H9 (cell line): ENCODE data around the gene KRT1. TPM values are rescaled to one million over a fixed set of nuclear protein-coding genes. Genes with fewer than 3 reads are reported as not detected.

ENCODE experiments used
- DNase-seq: peaks from one replicate; pipeline ENCODE4 v3.0.0-alpha.2; 2017
- H2AFZ ChIP-seq: one replicate; pipeline ENCODE4 v1.6.1; 2013; ENCODE audit warnings: mild to moderate bottlenecking, low read length, control low read depth, moderate library complexity
- H2AK5ac ChIP-seq: 2 replicates; pipeline ENCODE4 v1.6.1; 2013; ENCODE audit warnings: low read length, control low read depth, mixed read lengths; ENCODE audit not compliant: insufficient read length
- H2BK120ac ChIP-seq: one replicate; pipeline ENCODE4 v1.6.1; 2013; ENCODE audit warnings: low read depth, mild to moderate bottlenecking, low read length, control low read depth, inconsistent platforms; ENCODE audit not compliant: poor library complexity, severe bottlenecking
- H2BK12ac ChIP-seq: 2 replicates; pipeline ENCODE4 v1.6.1; 2013; ENCODE audit warnings: low read length, control low read depth, mixed read lengths, low read depth; ENCODE audit not compliant: insufficient read length
- H2BK15ac ChIP-seq: 2 replicates; pipeline ENCODE4 v1.6.1; 2013; ENCODE audit warnings: low read depth, low read length, control low read depth
- H2BK20ac ChIP-seq: one replicate; pipeline ENCODE4 v1.6.1; 2013; ENCODE audit warnings: low read depth, mild to moderate bottlenecking, low read length, control low read depth, inconsistent platforms; ENCODE audit not compliant: poor library complexity, severe bottlenecking
- H2BK5ac ChIP-seq: 2 replicates; pipeline ENCODE4 v1.6.1; 2013; ENCODE audit warnings: low read length, control low read depth, mixed read lengths; ENCODE audit not compliant: insufficient read length
- H3K14ac ChIP-seq: 2 replicates; pipeline ENCODE4 v1.6.1; 2013; ENCODE audit warnings: low read length, control low read depth; ENCODE audit not compliant: insufficient read depth
- H3K18ac ChIP-seq: 2 replicates; pipeline ENCODE4 v1.6.1; 2013; ENCODE audit warnings: low read depth, mild to moderate bottlenecking, mixed read lengths, low read length, control low read depth; ENCODE audit not compliant: insufficient read length
- H3K23ac ChIP-seq: 2 replicates; pipeline ENCODE4 v1.6.1; 2013; ENCODE audit warnings: low read length, control low read depth, mixed read lengths, low read depth; ENCODE audit not compliant: insufficient read length
- H3K23me2 ChIP-seq: 2 replicates; pipeline ENCODE4 v1.6.1; 2013; ENCODE audit warnings: low read depth, mild to moderate bottlenecking, mixed read lengths, low read length, control low read depth; ENCODE audit not compliant: insufficient read length, poor library complexity, severe bottlenecking
- H3K27ac ChIP-seq: 2 replicates; pipeline ENCODE4 v1.5.1; 2013; ENCODE audit warnings: low read length, control low read depth, mixed read lengths, low read depth; ENCODE audit not compliant: insufficient read length
- H3K27me3 ChIP-seq: 2 replicates; pipeline ENCODE4 v1.6.1; 2013; ENCODE audit warnings: low read length, control low read depth, inconsistent platforms; ENCODE audit not compliant: insufficient read depth
- H3K4ac ChIP-seq: 2 replicates; pipeline ENCODE4 v1.6.1; 2013; ENCODE audit warnings: low read depth, mild to moderate bottlenecking, control low read depth, inconsistent platforms, low read length, moderate library complexity
- H3K4me1 ChIP-seq: 2 replicates; pipeline ENCODE4 v1.6.1; 2013; ENCODE audit warnings: low read length, control low read depth, inconsistent platforms; ENCODE audit not compliant: insufficient read depth
- H3K4me2 ChIP-seq: 2 replicates; pipeline ENCODE4 v1.6.1; 2013; ENCODE audit warnings: low read length, control low read depth, mixed read lengths; ENCODE audit not compliant: insufficient read length, insufficient read depth
- H3K56ac ChIP-seq: 2 replicates; pipeline ENCODE4 v1.6.1; 2013; ENCODE audit warnings: low read depth, mild to moderate bottlenecking, mixed read lengths, low read length, control low read depth; ENCODE audit not compliant: insufficient read length
- H3K79me1 ChIP-seq: 2 replicates; pipeline ENCODE4 v1.6.1; 2013; ENCODE audit warnings: low read depth, mild to moderate bottlenecking, moderate library complexity, low read length, control low read depth, inconsistent platforms; ENCODE audit not compliant: insufficient read depth, poor library complexity, severe bottlenecking
- H3K79me2 ChIP-seq: 2 replicates; pipeline ENCODE4 v1.6.1; 2013; ENCODE audit warnings: low read length, control low read depth, inconsistent platforms; ENCODE audit not compliant: insufficient read depth
- H3K9ac ChIP-seq: 2 replicates; pipeline ENCODE4 v1.6.1; 2013; ENCODE audit warnings: low read length, control low read depth, mixed read lengths; ENCODE audit not compliant: insufficient read length; ENCODE audit errors: extremely low read depth
- H3K9me3 ChIP-seq: one replicate; pipeline ENCODE4 v1.6.1; 2013; ENCODE audit warnings: low read depth, low read length, inconsistent platforms; ENCODE audit not compliant: control insufficient read depth
- H3T11ph ChIP-seq: one replicate; pipeline ENCODE4 v1.6.1; 2013; ENCODE audit warnings: mild to moderate bottlenecking, low read length, control low read depth, inconsistent platforms
- H4K20me1 ChIP-seq: one replicate; pipeline ENCODE4 v1.6.1; 2013; ENCODE audit not compliant: control insufficient read depth, insufficient read length, insufficient read depth
- H4K5ac ChIP-seq: 2 replicates; pipeline ENCODE4 v1.6.1; 2013; ENCODE audit warnings: low read depth, mild to moderate bottlenecking, mixed read lengths, low read length, control low read depth; ENCODE audit not compliant: insufficient read length
- H4K8ac ChIP-seq: replicated peaks from 2 replicates; pipeline ENCODE4 v1.6.1; 2013; ENCODE audit warnings: low read length, control low read depth, mixed read lengths, low read depth; ENCODE audit not compliant: insufficient read length
- H4K91ac ChIP-seq: 2 replicates; pipeline ENCODE4 v1.6.1; 2013; ENCODE audit warnings: low read depth, mild to moderate bottlenecking, moderate library complexity, mixed read lengths, low read length, control low read depth; ENCODE audit not compliant: insufficient read length
- H3K27ac Mint-ChIP-seq, 3 experiments: 2 replicates in 2 of 3; 3 replicates in 1 of 3; pipeline ENCODE4 v1.8.0; 2020 to 2021; ENCODE audit warnings: mixed read lengths in 3 of 3, mild to moderate bottlenecking in 1 of 3, moderate library complexity in 1 of 3
- H3K27me3 Mint-ChIP-seq: 2 replicates; pipeline ENCODE4 v1.8.0; 2021; ENCODE audit warnings: low read depth, mild to moderate bottlenecking, moderate library complexity, mixed read lengths
- H3K36me3 Mint-ChIP-seq, 3 experiments: 2 replicates in 2 of 3; 3 replicates in 1 of 3; pipeline ENCODE4 v1.8.0; 2020 to 2021; ENCODE audit warnings: low read depth in 3 of 3, mixed read lengths in 3 of 3; ENCODE audit not compliant: insufficient read depth in 1 of 3
- H3K4me1 Mint-ChIP-seq, 2 experiments: 2 replicates each; pipeline ENCODE4 v1.8.0; 2020; ENCODE audit warnings: mixed read lengths in 2 of 2
- H3K4me3 Mint-ChIP-seq, 2 experiments: 2 replicates in 1 of 2; 3 replicates in 1 of 2; pipeline ENCODE4 v1.8.0; 2020 to 2021; ENCODE audit warnings: mild to moderate bottlenecking in 2 of 2, mixed read lengths in 2 of 2, moderate library complexity in 1 of 2
- H3K9me3 Mint-ChIP-seq, 2 experiments: 2 replicates in 1 of 2; 3 replicates in 1 of 2; pipeline ENCODE4 v1.8.0; 2020; ENCODE audit warnings: mild to moderate bottlenecking in 2 of 2, mixed read lengths in 2 of 2, moderate library complexity in 1 of 2
- CTCF ChIP-seq: fragments of 200-600 bp; sonication (generic); conservative IDR thresholded peaks from 3 replicates; pipeline ENCODE4 v1.8.0; 2021; ENCODE audit warnings: antibody characterized with exemption, mild to moderate bottlenecking
- WGBS: extraction: QIAGEN DNeasy Blood & Tissue Kit; methylation state at CpG from one replicate; pipeline ENCODE4 v1.1.7; 2013; ENCODE audit warnings: missing lambda C conversion rate, low lambda C conversion rate, mixed read lengths; ENCODE audit not compliant: insufficient read length; ENCODE audit errors: extremely low coverage; 5-methylcytosine and 5-hydroxymethylcytosine counted together
- total RNA-seq: library from RNA; stranded (reverse); gene quantifications from 2 replicates; pipeline ENCODE4 v1.2.1, GENCODE V29; 2021

Gene KRT1
- total RNA-seq, 1 experiment from 2014 or later = not detected

GRCh38 chr12:52677126-52677525 is 3.1 kb downstream of the KRT1 start:
- H3K79me1 ChIP-seq = no peaks in the 10 kb centered on the region
- H3K9me3 ChIP-seq = no peaks in the 10 kb centered on the region
- H3K23ac ChIP-seq = no peak overlapping the region
- no peak for DNase-seq
- H3T11ph ChIP-seq = no peak overlapping the region
- Mint-ChIP-seq H3K4me3 (no peak overlapping the region), H3K9me3 (no peaks in the 10 kb centered on the region), H3K27ac (no peak overlapping the region), H3K4me1 (no peaks in the 10 kb centered on the region), H3K36me3 (no peaks in the 10 kb centered on the region), H3K27me3 (peaks cover 27% of the 10 kb centered on the region)
- no peak overlapping the region for H3K9ac ChIP-seq
- H3K23me2 ChIP-seq = no peaks in the 10 kb centered on the region
- H3K56ac ChIP-seq = no peak overlapping the region
- H2BK20ac ChIP-seq = no peak overlapping the region
- no peak overlapping the region for H2BK5ac ChIP-seq
- no peak overlapping the region for H2BK12ac ChIP-seq
- no peak overlapping the region for H3K4ac ChIP-seq
- H4K8ac ChIP-seq = no peak overlapping the region
- H2AFZ ChIP-seq = no peak overlapping the region
- no peak overlapping the region for H3K14ac ChIP-seq
- no peaks in the 10 kb centered on the region; the same call in 1 of the 2 replicates for H3K27me3 ChIP-seq
- H4K20me1 ChIP-seq = no peaks in the 10 kb centered on the region
- H4K5ac ChIP-seq = no peak overlapping the region
- TF ChIP-seq CTCF = no peak
- no peaks in the 10 kb centered on the region for H3K4me1 ChIP-seq
- no CpG with 5 or more reads among the region's 5 CpGs for WGBS
- no peak overlapping the region for H3K18ac ChIP-seq
- H2AK5ac ChIP-seq = no peak overlapping the region
- H3K79me2 ChIP-seq = no peaks in the 10 kb centered on the region
- H3K27ac ChIP-seq = no peak overlapping the region
- H2BK15ac ChIP-seq = no peak overlapping the region
- no peak overlapping the region for H2BK120ac ChIP-seq
- H4K91ac ChIP-seq = no peak overlapping the region
- H3K4me2 ChIP-seq = no peak overlapping the region
